ENCODE measurements around the gene GOLGA1.
"Not testable (repeated sequence)": the region's sequence is repeated elsewhere in the genome, so short reads cannot be mapped to it uniquely, and the experiment has no call there.

The GOLGA1 gene

DNA sequence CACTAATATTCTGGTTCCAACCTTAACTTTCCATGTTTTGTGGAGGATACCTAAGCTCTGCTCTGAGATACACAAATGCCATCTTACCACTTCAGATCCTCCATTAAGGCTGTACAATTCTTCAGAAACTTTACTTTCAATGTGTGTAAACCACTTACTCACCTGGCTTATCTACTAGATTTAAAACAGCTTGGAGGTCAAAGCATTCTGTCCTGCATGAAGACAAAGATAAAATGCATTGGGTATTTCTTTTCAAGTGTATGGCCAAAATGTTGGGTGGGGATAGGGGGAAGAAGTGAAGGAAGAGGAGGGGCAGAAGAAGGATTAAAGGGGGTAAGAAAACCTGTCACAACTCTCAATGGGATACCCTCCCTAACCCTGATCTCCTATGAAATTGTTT, 939 bp downstream of the GOLGA1 start:
- TF ChIP-seq, protein P1, sequence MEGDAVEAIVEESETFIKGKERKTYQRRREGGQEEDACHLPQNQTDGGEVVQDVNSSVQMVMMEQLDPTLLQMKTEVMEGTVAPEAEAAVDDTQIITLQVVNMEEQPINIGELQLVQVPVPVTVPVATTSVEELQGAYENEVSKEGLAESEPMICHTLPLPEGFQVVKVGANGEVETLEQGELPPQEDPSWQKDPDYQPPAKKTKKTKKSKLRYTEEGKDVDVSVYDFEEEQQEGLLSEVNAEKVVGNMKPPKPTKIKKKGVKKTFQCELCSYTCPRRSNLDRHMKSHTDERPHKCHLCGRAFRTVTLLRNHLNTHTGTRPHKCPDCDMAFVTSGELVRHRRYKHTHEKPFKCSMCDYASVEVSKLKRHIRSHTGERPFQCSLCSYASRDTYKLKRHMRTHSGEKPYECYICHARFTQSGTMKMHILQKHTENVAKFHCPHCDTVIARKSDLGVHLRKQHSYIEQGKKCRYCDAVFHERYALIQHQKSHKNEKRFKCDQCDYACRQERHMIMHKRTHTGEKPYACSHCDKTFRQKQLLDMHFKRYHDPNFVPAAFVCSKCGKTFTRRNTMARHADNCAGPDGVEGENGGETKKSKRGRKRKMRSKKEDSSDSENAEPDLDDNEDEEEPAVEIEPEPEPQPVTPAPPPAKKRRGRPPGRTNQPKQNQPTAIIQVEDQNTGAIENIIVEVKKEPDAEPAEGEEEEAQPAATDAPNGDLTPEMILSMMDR (IDR thresholded peaks at IDR 0.05; ENCODE audit: low read depth, low read length, missing control alignments): no peak
- H3K4me3 ChIP-seq (ENCODE audit: low read depth, low read length): peak overlapping the region; percentile 83
- DNase-seq (ENCODE audit: low read depth): no peak

DNA sequence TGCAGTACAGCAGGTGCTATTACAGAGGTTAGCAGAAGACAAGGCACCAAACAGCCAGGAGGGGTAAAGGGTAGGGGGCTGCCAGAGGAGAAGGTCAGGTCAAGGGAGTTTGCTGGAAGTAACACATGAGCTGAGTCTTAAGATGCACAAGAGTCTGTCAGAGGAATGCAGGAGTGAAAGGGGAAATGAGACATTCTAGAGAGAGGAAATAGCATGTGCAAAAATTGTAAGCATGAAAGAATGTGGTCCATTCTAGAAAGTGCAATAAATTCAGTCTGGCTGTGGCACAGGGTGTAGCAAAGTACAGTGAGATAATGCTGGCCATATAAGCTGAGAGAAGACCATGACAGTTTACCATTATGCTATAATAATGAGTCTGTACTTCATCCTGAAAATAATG, 6.6 kb downstream of the GOLGA1 start:
- TF ChIP-seq, protein P1 (IDR thresholded peaks at IDR 0.05; ENCODE audit: low read depth, low read length, missing control alignments): no peak
- DNase-seq (ENCODE audit: low read depth): no peak
- H3K4me3 ChIP-seq (ENCODE audit: low read depth, low read length): no peak overlapping the region

DNA sequence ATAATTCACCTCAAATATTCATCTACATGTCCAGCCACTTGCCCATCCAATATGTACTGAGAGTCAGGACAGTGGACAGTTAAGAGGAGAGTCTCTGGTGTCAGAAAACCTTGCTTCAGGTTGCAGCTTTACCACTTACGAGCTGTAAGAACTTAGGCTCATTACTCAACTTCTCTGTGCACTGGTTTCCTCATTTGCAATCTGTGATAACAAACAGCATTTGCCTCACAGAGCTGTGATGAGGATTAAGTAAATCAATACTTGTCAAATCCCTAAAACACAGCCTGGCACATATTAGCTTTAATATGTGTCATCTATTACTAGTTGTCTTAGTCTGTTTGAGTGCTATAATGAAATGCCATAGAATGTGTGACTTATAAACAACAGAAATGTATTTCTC, 8.6 kb downstream of the GOLGA1 start:
- H3K4me3 ChIP-seq (ENCODE audit: low read depth, low read length): no peak overlapping the region
- TF ChIP-seq, protein P1 (IDR thresholded peaks at IDR 0.05; ENCODE audit: low read depth, low read length, missing control alignments): no peak
- DNase-seq (ENCODE audit: low read depth): no peak

DNA sequence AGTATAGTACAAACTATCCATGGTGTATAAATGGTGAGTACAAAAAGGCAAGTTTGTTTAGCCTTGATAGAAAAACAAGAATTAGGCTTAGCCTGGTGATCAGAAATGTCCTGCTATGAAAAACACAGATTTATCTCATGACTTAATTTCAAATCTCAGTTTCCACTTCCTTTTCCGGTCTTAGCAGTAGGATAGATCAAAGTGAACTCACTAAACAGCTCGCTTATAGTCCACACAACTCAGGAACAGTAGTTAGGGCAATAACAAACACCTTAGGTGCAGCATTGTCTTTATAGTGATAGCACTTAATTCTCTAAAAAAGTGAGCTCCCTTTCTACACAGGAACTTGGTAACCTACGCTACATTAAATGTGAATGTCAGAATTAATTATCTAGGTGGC, 11.4 kb downstream of the GOLGA1 start:
- H3K4me3 ChIP-seq (ENCODE audit: low read depth, low read length): no peak overlapping the region
- DNase-seq (ENCODE audit: low read depth): no peak
- TF ChIP-seq, protein P1 (IDR thresholded peaks at IDR 0.05; ENCODE audit: low read depth, low read length, missing control alignments): no peak

DNA sequence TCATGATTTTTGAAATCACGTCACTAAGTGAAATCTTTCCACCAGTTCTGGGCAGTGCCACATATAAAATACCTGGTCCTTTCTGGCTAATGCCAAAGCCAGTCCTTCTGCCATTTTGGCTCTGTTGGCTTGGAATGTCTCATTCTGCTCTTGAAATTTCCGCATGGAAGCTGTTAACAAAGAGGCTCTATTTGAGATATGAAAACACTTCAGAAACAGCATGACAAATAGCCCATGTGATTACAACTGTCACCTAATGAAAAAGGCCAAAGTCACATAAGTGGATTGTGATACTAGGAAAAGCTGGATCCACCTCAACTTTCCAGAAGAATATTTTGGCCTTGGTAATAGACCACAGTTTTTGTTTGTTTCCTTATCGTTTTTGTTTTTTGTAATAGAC, 12.8 kb downstream of the GOLGA1 start:
- no peak for DNase-seq (ENCODE audit: low read depth)
- TF ChIP-seq, protein P1 (IDR thresholded peaks at IDR 0.05; ENCODE audit: low read depth, low read length, missing control alignments): no peak
- H3K4me3 ChIP-seq (ENCODE audit: low read depth, low read length): no peak overlapping the region

DNA sequence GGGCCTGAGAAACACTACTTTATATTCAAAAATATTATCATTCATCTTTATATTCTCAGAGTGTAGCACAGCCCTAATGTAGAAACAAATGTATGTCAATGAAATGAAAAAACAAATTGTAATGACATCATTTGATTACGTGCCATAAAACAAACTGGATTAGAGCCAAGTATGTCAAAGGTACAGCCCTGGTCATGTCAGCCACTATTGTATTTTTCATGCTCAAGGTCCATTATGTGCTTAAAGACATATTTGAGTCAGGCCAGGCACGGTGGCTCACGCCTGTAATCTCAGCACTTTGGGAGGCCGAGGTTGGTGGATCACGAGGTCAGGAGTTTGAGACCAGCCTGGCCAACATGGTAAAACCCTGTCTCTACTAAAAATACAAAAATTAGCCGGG, 20.5 kb downstream of the GOLGA1 start:
- not testable (repeated sequence) for DNase-seq (ENCODE audit: low read depth); H3K4me3 ChIP-seq (ENCODE audit: low read depth, low read length)

DNA sequence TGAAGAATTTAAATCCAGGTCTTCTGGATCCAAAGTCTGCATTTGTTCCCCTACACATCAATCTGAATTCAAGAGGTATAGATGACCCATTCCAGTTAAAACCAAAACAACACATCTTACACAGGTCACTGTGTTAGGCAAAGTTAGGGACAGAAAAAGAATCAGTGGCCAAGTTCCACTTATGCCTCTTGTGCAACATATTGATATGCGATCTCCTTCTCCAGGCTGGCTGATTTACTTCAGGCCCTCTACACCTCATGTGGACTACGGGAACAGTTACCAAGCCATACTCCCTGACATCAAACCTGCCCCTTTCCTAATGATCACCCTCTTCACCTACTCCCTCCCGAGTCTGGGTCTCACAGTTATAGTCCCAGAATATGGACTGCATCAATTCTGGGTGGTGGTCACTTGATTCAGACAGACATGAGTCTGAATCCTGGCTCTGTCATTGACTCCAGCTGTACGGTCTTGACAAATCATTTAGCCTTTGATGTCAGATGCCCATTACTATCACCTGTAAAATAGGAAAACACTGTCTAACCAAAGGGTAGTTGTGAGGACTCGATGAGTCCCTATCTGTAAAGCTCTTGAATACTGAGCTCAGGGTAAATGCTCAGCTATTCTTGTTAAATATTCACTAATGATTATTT, 26.0 kb downstream of the GOLGA1 start:
- TF ChIP-seq, protein P1 (IDR thresholded peaks at IDR 0.05; ENCODE audit: low read depth, low read length, missing control alignments): no peak
- no peak overlapping the region for H3K4me3 ChIP-seq (ENCODE audit: low read depth, low read length)
- DNase-seq (ENCODE audit: low read depth): no peak

Measured in GM12864 (cell line).